OCI-LY1 (cell line): ENCODE data around the gene ITFG1.
A peak's percentile ranks its signal among the peaks of the same experiment; 100 is the strongest.

ENCODE experiments used
- H2AFZ ChIP-seq: fragments of 200-600 bp; sonication (generic), shearing (Covaris generic); 2 replicates; pipeline ENCODE4 v1.6.0; 2014; ENCODE audit warnings: antibody characterized with exemption, mild to moderate bottlenecking, low read length
- H3F3A ChIP-seq: fragments of 200-600 bp; sonication (generic), shearing (Covaris generic); 2 replicates; pipeline ENCODE4 v1.6.0; 2014; ENCODE audit warnings: mild to moderate bottlenecking, antibody characterized with exemption, low read length, moderate library complexity; ENCODE audit not compliant: insufficient read depth
- H3K27ac ChIP-seq: fragments of 200-600 bp; sonication (generic); 2 replicates; pipeline ENCODE4 v1.5.1; 2014; ENCODE audit warnings: low read length, mixed run types, mild to moderate bottlenecking, low read depth; ENCODE audit not compliant: poor library complexity, severe bottlenecking
- H3K27me3 ChIP-seq: fragments of 200-600 bp; sonication (generic); 2 replicates; pipeline ENCODE4 v1.6.0; 2014; ENCODE audit warnings: antibody characterized with exemption, mild to moderate bottlenecking, low read length, moderate library complexity; ENCODE audit not compliant: insufficient read depth
- H3K36me3 ChIP-seq: fragments of 200-600 bp; sonication (generic); 2 replicates; pipeline ENCODE4 v1.6.1; 2014; ENCODE audit warnings: mild to moderate bottlenecking, antibody characterized with exemption, low read length, moderate library complexity, mixed read lengths; ENCODE audit not compliant: insufficient read depth
- H3K4me1 ChIP-seq: fragments of 200-600 bp; sonication (generic); 2 replicates; pipeline ENCODE4 v1.5.1; 2014; ENCODE audit warnings: mild to moderate bottlenecking, low read length, moderate library complexity; ENCODE audit not compliant: insufficient read depth, severe bottlenecking
- H3K4me2 ChIP-seq: fragments of 200-600 bp; sonication (generic), shearing (Covaris generic); 2 replicates; pipeline ENCODE4 v1.6.1; 2014; ENCODE audit warnings: low read length
- H3K4me3 ChIP-seq: fragments of 200-600 bp; sonication (generic); 2 replicates; pipeline ENCODE4 v1.5.1; 2014; ENCODE audit warnings: low read length, low read depth, mild to moderate bottlenecking, mixed read lengths; ENCODE audit not compliant: poor library complexity, severe bottlenecking
- H3K79me2 ChIP-seq: fragments of 200-600 bp; shearing (Covaris generic); 2 replicates; pipeline ENCODE4 v1.6.1; 2016; ENCODE audit warnings: mixed run types, low read length, mixed read lengths; ENCODE audit not compliant: insufficient read depth
- H3K9ac ChIP-seq: fragments of 200-600 bp; sonication (generic), shearing (Covaris generic); 2 replicates; pipeline ENCODE4 v1.6.1; 2014; ENCODE audit warnings: mild to moderate bottlenecking, low read length, mixed read lengths
- H3K9me2 ChIP-seq: fragments of 200-600 bp; sonication (generic), shearing (Covaris generic); 2 replicates; pipeline ENCODE4 v1.6.1; 2014; ENCODE audit warnings: low read depth, mild to moderate bottlenecking, low read length, mixed read lengths
- H3K9me3 ChIP-seq: fragments of 200-600 bp; shearing (Covaris generic); 2 replicates; pipeline ENCODE4 v1.6.1; 2014; ENCODE audit warnings: low read length, mixed read lengths
- H4K20me1 ChIP-seq: fragments of 200-600 bp; sonication (generic), shearing (Covaris generic); 2 replicates; pipeline ENCODE4 v1.6.0; 2016; ENCODE audit warnings: mild to moderate bottlenecking, low read length; ENCODE audit not compliant: insufficient read depth
- CTCF ChIP-seq: fragments of 200-600 bp; sonication (generic), shearing (Covaris generic); IDR thresholded peaks from 2 replicates; pipeline ENCODE4 v1.5.1; 2017; ENCODE audit warnings: mild to moderate bottlenecking, antibody characterized with exemption, low read length, moderate library complexity, mixed read lengths
- EZH2 ChIP-seq: fragments of 200-600 bp; sonication (generic), shearing (Covaris generic); IDR thresholded peaks from 2 replicates; pipeline ENCODE4 v1.8.0; 2017; ENCODE audit warnings: borderline replicate concordance, mixed run types, mild to moderate bottlenecking, antibody characterized with exemption, low read length, moderate library complexity, mixed read lengths

ITFG1 gene

GRCh38 chr16:47460359-47460710 is 528 bp downstream of the ITFG1 start:
- Histone ChIP-seq H4K20me1 (no peaks in the 10 kb centered on the region), H3K79me2 (peaks cover 70% of the 10 kb centered on the region), H3K4me2 (peak overlapping the region; percentile 88), H3K9me2 (no peaks in the 10 kb centered on the region), H3K36me3 (peaks cover 42% of the 10 kb centered on the region), H3K4me3 (peak overlapping the region; percentile 73), H3K4me1 (peaks cover 58% of the 10 kb centered on the region), H3K27ac (peak overlapping the region; percentile 96), H3F3A (peaks cover 6% of the 10 kb centered on the region; the same call in 1 of the 2 replicates), H3K9ac (peak overlapping the region; percentile 75), H3K27me3 (no peaks in the 10 kb centered on the region), H3K9me3 (no peaks in the 10 kb centered on the region), H2AFZ (no peak overlapping the region)
- TF ChIP-seq CTCF (no peak), EZH2 (no peak)

GRCh38 chr16:47459603-47460002 is 1.3 kb downstream of the ITFG1 start:
- Histone ChIP-seq H3K4me3 (peak overlapping the region; percentile 73), H3K79me2 (peaks cover 77% of the 10 kb centered on the region), H3K4me2 (peak overlapping the region; percentile 88), H3K9me2 (no peaks in the 10 kb centered on the region), H3K27ac (no peak overlapping the region), H3F3A (peaks cover 3% of the 10 kb centered on the region; the same call in 1 of the 2 replicates), H3K27me3 (no peaks in the 10 kb centered on the region), H3K36me3 (peaks cover 49% of the 10 kb centered on the region), H4K20me1 (no peaks in the 10 kb centered on the region), H2AFZ (no peak overlapping the region), H3K4me1 (peaks cover 50% of the 10 kb centered on the region), H3K9ac (peak overlapping the region; percentile 75; the same call in 1 of the 2 replicates), H3K9me3 (no peaks in the 10 kb centered on the region)
- TF ChIP-seq EZH2 (no peak), CTCF (no peak)

- no peaks in the 10 kb centered on the region for H3K27me3 ChIP-seq
- no peaks in the 10 kb centered on the region for H3K9me2 ChIP-seq
- TF ChIP-seq EZH2 (no peak), CTCF (no peak)
- H3K9me3 ChIP-seq: no peaks in the 10 kb centered on the region
- H3K9ac ChIP-seq: no peak overlapping the region
- H3K4me3 ChIP-seq: no peak overlapping the region
- H3K4me1 ChIP-seq: peaks cover 38% of the 10 kb centered on the region
- H3K27ac ChIP-seq: no peak overlapping the region
- no peak overlapping the region for H2AFZ ChIP-seq
- peak overlapping the region; percentile 27; the same call in 1 of the 2 replicates for H3K4me2 ChIP-seq
- no peaks in the 10 kb centered on the region for H4K20me1 ChIP-seq
- H3K79me2 ChIP-seq: peaks cover 73% of the 10 kb centered on the region
- peaks cover 56% of the 10 kb centered on the region for H3K36me3 ChIP-seq
- H3F3A ChIP-seq: no peaks in the 10 kb centered on the region
These were observed 2.5 kb downstream of the ITFG1 start for GRCh38 chr16:47458331-47458730.
